H1 (cell line): ENCODE measurements around the gene ARL11. TPM values are rescaled to one million over a fixed set of nuclear protein-coding genes. Genes with fewer than 3 reads are reported as not detected.
A peak's percentile ranks its signal among the peaks of the same experiment; 100 is the strongest.

ENCODE experiments used
- CTCF ChIA-PET: fragments of 300-600 bp; sonication (Branson Sonifier 250); formaldehyde crosslinking; loops from one replicate; lab custom pipeline; 2021; ENCODE audit not compliant: partially characterized antibody; lab: Charles Lee
- POLR2A ChIA-PET: fragments of 300-600 bp; sonication (Branson Sonifier 250); formaldehyde crosslinking; loops from one replicate; lab custom pipeline; 2021; ENCODE audit warnings: inconsistent platforms; ENCODE audit not compliant: partially characterized antibody; lab: Charles Lee
- DNase-seq, 2 experiments: peaks; one replicate each; pipeline versions ENCODE4 v3.0.0 to v3.0.0-alpha.2; 2010 to 2022; ENCODE audit warnings: low spot score in 2 of 2, low read depth in 1 of 2, mixed read lengths in 1 of 2
- FAIRE-seq: peaks from 2 replicates; lab custom pipeline; 2011; peaks lifted over from hg19 to GRCh38; lab: Jason Lieb, UNC
- H2AFZ ChIP-seq: 2 replicates; pipeline ENCODE4 v1.8.1; 2012; ENCODE audit warnings: low read length, inconsistent platforms
- H2AK5ac ChIP-seq: 2 replicates; pipeline ENCODE4 v1.6.1; 2013; ENCODE audit warnings: low read depth, low read length
- H2BK120ac ChIP-seq: replicated peaks from 2 replicates; pipeline ENCODE3; 2013; ENCODE audit warnings: low read depth, low read length, inconsistent platforms
- H2BK12ac ChIP-seq: 2 replicates; pipeline ENCODE4 v1.6.1; 2013; ENCODE audit warnings: low read depth, low read length
- H2BK15ac ChIP-seq: 2 replicates; pipeline ENCODE4 v1.6.1; 2013; ENCODE audit warnings: low read length
- H2BK20ac ChIP-seq: 2 replicates; pipeline ENCODE4 v1.6.1; 2013; ENCODE audit warnings: low read length
- H2BK5ac ChIP-seq: 2 replicates; pipeline ENCODE4 v1.6.1; 2013; ENCODE audit warnings: low read depth, low read length
- H3K14ac ChIP-seq: 2 replicates; pipeline ENCODE4 v1.6.1; 2013; ENCODE audit warnings: inconsistent platforms; ENCODE audit not compliant: insufficient read length
- H3K18ac ChIP-seq: 2 replicates; pipeline ENCODE4 v1.6.1; 2013; ENCODE audit warnings: low read length; ENCODE audit errors: extremely low read depth
- H3K23ac ChIP-seq: 2 replicates; pipeline ENCODE4 v1.6.1; 2013; ENCODE audit warnings: inconsistent platforms; ENCODE audit not compliant: insufficient read length
- H3K23me2 ChIP-seq: 2 replicates; pipeline ENCODE4 v1.6.1; 2013; ENCODE audit warnings: low read depth, low read length
- H3K27ac ChIP-seq: 2 replicates; pipeline ENCODE4 v1.6.1; 2011; ENCODE audit warnings: low read depth, low read length, inconsistent platforms
- H3K27me3 ChIP-seq, 4 experiments: replicated peaks in 1 of 4; 1 replicate in 1 of 4; 2 replicates in 3 of 4; pipeline versions ENCODE4 v1.6.1 to v1.8.1; 2011 to 2013; ENCODE audit warnings: low read length in 3 of 4, mild to moderate bottlenecking in 3 of 4, inconsistent platforms in 2 of 4, mixed read lengths in 2 of 4, moderate library complexity in 1 of 4; ENCODE audit not compliant: control insufficient read depth in 3 of 4, insufficient read depth in 3 of 4; ENCODE audit errors: extremely low read depth in 1 of 4
- H3K36me3 ChIP-seq, 4 experiments: 2 replicates each; pipeline versions ENCODE4 v1.6.1 to v1.8.1; 2011 to 2013; ENCODE audit warnings: mild to moderate bottlenecking in 4 of 4, low read length in 3 of 4, moderate library complexity in 2 of 4, control low read depth in 1 of 4, inconsistent platforms in 1 of 4; ENCODE audit not compliant: insufficient read depth in 4 of 4, control insufficient read depth in 2 of 4
- H3K4ac ChIP-seq: replicated peaks from 2 replicates; pipeline ENCODE3; 2013; ENCODE audit warnings: low read length, low read depth, mixed read lengths, inconsistent platforms; ENCODE audit not compliant: insufficient read length
- H3K4me1 ChIP-seq, 4 experiments: replicated peaks in 1 of 4; 1 replicate in 1 of 4; 2 replicates in 3 of 4; pipeline versions ENCODE4 v1.6.1 to v1.8.1; 2011 to 2013; ENCODE audit warnings: low read length in 3 of 4, inconsistent platforms in 2 of 4, mixed read lengths in 1 of 4; ENCODE audit not compliant: insufficient read depth in 4 of 4, control insufficient read depth in 3 of 4
- H3K4me2 ChIP-seq, 2 experiments: 2 replicates each; pipeline versions ENCODE4 v1.6.1 to v1.8.1; 2011 to 2013; ENCODE audit warnings: low read depth in 2 of 2, low read length in 2 of 2, control low read depth in 1 of 2, inconsistent platforms in 1 of 2, mild to moderate bottlenecking in 1 of 2; ENCODE audit not compliant: insufficient read depth in 1 of 2
- H3K4me3 ChIP-seq, 4 experiments: fragments of 200-600, 300-600 bp in 1 of 4; sonication (generic), shearing (Covaris generic), sonication (Bioruptor Twin) in 1 of 4; 2 replicates each; pipeline versions ENCODE4 v1.5.1 to v1.8.1; 2011 to 2016; ENCODE audit warnings: low read length in 4 of 4, low read depth in 3 of 4, control low read depth in 2 of 4, inconsistent platforms in 2 of 4, mild to moderate bottlenecking in 2 of 4, mixed read lengths in 1 of 4, moderate library complexity in 1 of 4; ENCODE audit not compliant: insufficient read depth in 2 of 4; ENCODE audit errors: extremely low read depth in 1 of 4
- H3K56ac ChIP-seq: replicated peaks from 2 replicates; pipeline ENCODE3; 2013; ENCODE audit warnings: low read depth, mild to moderate bottlenecking, mixed read lengths, low read length, inconsistent platforms; ENCODE audit not compliant: insufficient read length
- H3K79me1 ChIP-seq: 2 replicates; pipeline ENCODE4 v1.6.1; 2013; ENCODE audit warnings: low read depth, low read length, control low read depth
- H3K79me2 ChIP-seq, 2 experiments: 2 replicates each; pipeline versions ENCODE4 v1.6.1 to v1.8.1; 2012 to 2013; ENCODE audit warnings: low read length in 2 of 2, mild to moderate bottlenecking in 2 of 2, inconsistent platforms in 1 of 2; ENCODE audit not compliant: insufficient read depth in 2 of 2, control insufficient read depth in 1 of 2
- H3K9ac ChIP-seq, 4 experiments: replicated peaks in 1 of 4; 1 replicate in 1 of 4; 2 replicates in 3 of 4; pipeline versions ENCODE4 v1.6.1 to v1.8.1; 2011 to 2013; ENCODE audit warnings: low read depth in 3 of 4, low read length in 3 of 4, control low read depth in 2 of 4, mild to moderate bottlenecking in 2 of 4, moderate library complexity in 2 of 4, inconsistent platforms in 1 of 4; ENCODE audit errors: extremely low read depth in 1 of 4
- H3K9me3 ChIP-seq, 2 experiments: 2 replicates each; pipeline versions ENCODE4 v1.6.1 to v1.8.1; 2012 to 2013; ENCODE audit warnings: mild to moderate bottlenecking in 2 of 2, moderate library complexity in 2 of 2, control low read depth in 1 of 2, inconsistent platforms in 1 of 2, low read depth in 1 of 2, low read length in 1 of 2, mixed read lengths in 1 of 2; ENCODE audit not compliant: insufficient read depth in 2 of 2
- H4K20me1 ChIP-seq, 2 experiments: replicated peaks in 1 of 2; 2 replicates each; pipeline versions ENCODE3 to v1.8.1; 2011 to 2013; ENCODE audit warnings: inconsistent platforms in 2 of 2, low read length in 2 of 2, mild to moderate bottlenecking in 1 of 2; ENCODE audit not compliant: insufficient read depth in 2 of 2, control insufficient read depth in 1 of 2
- H4K5ac ChIP-seq: 2 replicates; pipeline ENCODE4 v1.6.1; 2013; ENCODE audit warnings: low read length, low read depth, mixed read lengths, inconsistent platforms; ENCODE audit not compliant: insufficient read length
- H4K8ac ChIP-seq: 2 replicates; pipeline ENCODE4 v1.8.0; 2013; ENCODE audit warnings: mild to moderate bottlenecking, moderate library complexity, low read length, inconsistent platforms; ENCODE audit not compliant: insufficient read depth; ENCODE audit errors: extremely low read depth
- H4K91ac ChIP-seq: replicated peaks from 2 replicates; pipeline ENCODE3; 2013; ENCODE audit warnings: low read length, mixed read lengths, inconsistent platforms; ENCODE audit not compliant: insufficient read length
- CBX8 ChIP-seq: fragments of 300-800, 300-1000 bp; sonication (generic); IDR thresholded peaks from 2 replicates; pipeline ENCODE4 v1.7.1; 2016; ENCODE audit warnings: low read depth, low read length, borderline replicate concordance
- CREB1 ChIP-seq: IDR thresholded peaks from 2 replicates; pipeline ENCODE4 v1.6.1; 2012; ENCODE audit warnings: inconsistent platforms
- NANOG ChIP-seq: IDR thresholded peaks from 2 replicates; pipeline ENCODE4 v1.6.1; 2011; ENCODE audit warnings: low read length, low read depth, mild to moderate bottlenecking, inconsistent platforms; ENCODE audit not compliant: insufficient read depth, poor library complexity, severe bottlenecking
- PHF8 ChIP-seq: fragments of 200-600 bp; sonication (generic); conservative IDR thresholded peaks from 2 replicates; pipeline ENCODE4 v1.7.1; 2012; ENCODE audit warnings: low read depth, mild to moderate bottlenecking, inconsistent platforms, low read length, moderate library complexity
- RFX5 ChIP-seq: IDR thresholded peaks from 2 replicates; pipeline ENCODE4 v1.6.1; 2011; ENCODE audit warnings: low read depth, low read length, improper control_type of control experiment, borderline replicate concordance
- RNF2 ChIP-seq: fragments of 200-900, 300-1000 bp; sonication (generic); IDR thresholded peaks from 2 replicates; pipeline ENCODE4 v1.7.1; 2016; ENCODE audit warnings: borderline replicate concordance, low read depth, mild to moderate bottlenecking, antibody characterized with exemption, low read length; ENCODE audit not compliant: poor library complexity, severe bottlenecking; ENCODE audit errors: missing control alignments
- SIRT6 ChIP-seq: IDR thresholded peaks from one replicate; pipeline ENCODE4 v1.7.1; 2012; ENCODE audit warnings: low read length, inconsistent platforms
- USF2 ChIP-seq: IDR thresholded peaks from 2 replicates; pipeline ENCODE4 v1.6.1; 2011; ENCODE audit warnings: low read length, improper control_type of control experiment
- ZNF274 ChIP-seq: IDR thresholded peaks from 2 replicates; pipeline ENCODE4 v1.7.0; 2012; ENCODE audit warnings: low read length, borderline replicate concordance; ENCODE audit errors: extremely low read depth
- WGBS, 2 experiments: shearing (Covaris generic) in 1 of 2; methylation state at CpG; one replicate each; pipeline versions ENCODE4 v1.1.6 to v1.1.7; 2013 to 2015; ENCODE audit warnings: low lambda C conversion rate in 2 of 2, mixed read lengths in 2 of 2, inconsistent platforms in 1 of 2, low coverage in 1 of 2, missing lambda C conversion rate in 1 of 2; ENCODE audit not compliant: insufficient replicate concordance in 2 of 2, insufficient coverage in 1 of 2, insufficient read length in 1 of 2; ENCODE audit errors: extremely low coverage in 1 of 2, missing lambda C conversion rate in 1 of 2; 5-methylcytosine and 5-hydroxymethylcytosine counted together
- polyA plus RNA-seq, 7 experiments: library from polyadenylated mRNA; depleted of rRNA in 3 of 7; stranded (reverse) in 5 of 7; unstranded in 2 of 7; fragments of >200 nt in 5 of 7; fragments of 200-250 nt in 2 of 7; gene quantifications; 1 replicate in 5 of 7; 2 replicates in 1 of 7; 4 replicates in 1 of 7; pipeline versions ENCODE4 v1.2.1 to v1.2.3, GENCODE V29; 2011 to 2013; ENCODE audit warnings: missing spikeins in 2 of 7, mixed read lengths in 2 of 7
- total RNA-seq: library from RNA; stranded (reverse); fragmentation: NEBNext Ultra II Directional; extraction: Animal tissue kit (Norgen Biotek cat#: 25700); gene quantifications from 2 replicates; pipeline ENCODE4 v1.2.1, GENCODE V29; 2021

Gene ARL11
- total and polyA plus RNA-seq, 2 of the 8 experiments (the other 6 are each of a cell fraction or from before 2014, with no cell fraction given): 0.45 to 0.52 TPM

DNA sequence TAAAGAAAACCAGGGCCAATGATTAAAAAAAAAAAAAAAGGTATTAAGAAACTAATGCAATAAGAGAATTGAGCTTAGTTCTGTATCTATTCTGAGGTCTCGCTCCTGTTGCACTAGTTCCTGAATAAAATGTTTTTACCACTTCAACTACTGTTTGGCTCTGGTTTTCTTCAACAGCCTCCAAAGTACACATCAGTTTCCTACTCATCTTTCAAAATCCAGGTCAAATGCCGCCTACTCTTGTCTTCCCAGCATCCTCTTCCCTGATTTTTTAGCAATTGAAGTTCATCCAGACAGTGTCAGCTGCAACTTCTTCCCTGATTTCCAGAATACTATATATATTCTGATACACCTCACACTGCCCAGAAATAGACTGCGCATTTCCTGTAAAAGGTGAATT, 41.6 kb upstream of the ARL11 start:
- no peak overlapping the region for H3K14ac ChIP-seq
- no peak overlapping the region for H2AFZ ChIP-seq
- H3K9ac ChIP-seq: no peak overlapping the region
- H3K4me1 ChIP-seq: no peaks in the 10 kb centered on the region; a peak in 2 of 7 replicates
- CTCF ChIA-PET: interaction anchor here (0.5 to 2.2 kb wide), 4 partner anchors 17 to 580 kb away, joined by 3 to 6 read pairs (median 3); no protein-coding TSS in a partner anchor
- peaks cover 0 to 15% of the 10 kb centered on the region in 2 experiments; a peak in 2 of 4 replicates for H3K79me2 ChIP-seq
- TF ChIP-seq NANOG (no peak), ZNF274 (no peak), RNF2 (no peak), CBX8 (no peak), USF2 (no peak), RFX5 (no peak), CREB1 (no peak), SIRT6 (no peak), PHF8 (no peak)
- TF ChIP-seq, all 59 proteins: peak for 0
- H3K23me2 ChIP-seq: peaks cover 11% of the 10 kb centered on the region
- H3K36me3 ChIP-seq: no peaks in the 10 kb centered on the region; a peak in 1 of 8 replicates
- H4K5ac ChIP-seq: no peak overlapping the region
- 84% methylated on average over 3 of the region's 3 CpGs; no CpG with 5 or more reads in 1 of the 2 experiments for WGBS, 2 experiments
- no peaks in the 10 kb centered on the region for H3K9me3 ChIP-seq
- H2BK120ac ChIP-seq: no peak overlapping the region
- H4K20me1 ChIP-seq: no peaks in the 10 kb centered on the region
- no peak overlapping the region for H2BK12ac ChIP-seq
- H2BK15ac ChIP-seq: no peak overlapping the region
- no peak overlapping the region for H3K4ac ChIP-seq
- H3K27me3 ChIP-seq: no peaks in the 10 kb centered on the region
- no peak overlapping the region for H2BK5ac ChIP-seq
- POLR2A ChIA-PET: interaction anchor here (0.7 to 2.1 kb wide), 4 partner anchors 11 to 206 kb away, joined by 3 to 9 read pairs (median 5); partner anchors contain the start of gene PHF11
- DNase-seq (no peak), FAIRE-seq (no peak)
- peaks cover under 1% of the 10 kb centered on the region; the same call in 1 of the 2 replicates for H3K79me1 ChIP-seq
- no peak overlapping the region for H2AK5ac ChIP-seq
- no peak overlapping the region for H4K8ac ChIP-seq
- no peak overlapping the region for H3K27ac ChIP-seq
- no peak overlapping the region for H4K91ac ChIP-seq
- peak overlapping the region in 1 of 2 experiments; percentile 71; a peak in 1 of 4 replicates for H3K4me2 ChIP-seq
- no peak overlapping the region for H3K18ac ChIP-seq
- H3K23ac ChIP-seq: no peak overlapping the region
- H3K56ac ChIP-seq: no peak overlapping the region
- H3K4me3 ChIP-seq: peak overlapping the region in 1 of 4 experiments; percentile 92; a peak in 1 of 8 replicates
- H2BK20ac ChIP-seq: no peak overlapping the region
